ENCODE results near the gene GPR85.

DNA sequence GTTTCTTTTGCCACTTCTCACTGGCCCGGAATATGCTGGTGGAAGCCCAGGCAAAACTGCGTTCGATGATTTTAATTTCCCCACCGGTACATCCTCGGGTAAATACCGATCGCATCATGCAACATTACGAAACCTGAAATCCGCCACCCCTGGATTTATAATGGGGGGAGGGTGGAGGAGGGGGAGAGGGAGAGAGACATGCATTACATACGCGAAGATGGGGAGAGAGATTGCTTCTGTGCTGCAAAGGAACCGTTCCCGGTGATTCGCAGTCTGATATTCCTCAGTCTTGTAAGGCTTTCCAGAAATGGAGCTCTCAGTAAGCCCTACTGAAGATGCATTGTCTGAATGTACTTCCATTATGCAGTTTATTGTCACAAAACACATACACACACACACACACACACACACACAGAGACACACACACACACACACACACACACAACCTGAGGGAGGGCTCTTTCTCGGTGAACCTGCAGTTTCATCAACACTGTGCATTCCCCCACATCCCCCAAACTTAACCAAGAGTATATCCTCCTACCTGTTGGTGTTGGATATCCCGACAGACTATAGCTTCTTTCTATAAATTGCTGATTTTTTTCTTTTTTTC is 741 bp downstream of the GPR85 start:
- TF ChIP-seq, protein P1, sequence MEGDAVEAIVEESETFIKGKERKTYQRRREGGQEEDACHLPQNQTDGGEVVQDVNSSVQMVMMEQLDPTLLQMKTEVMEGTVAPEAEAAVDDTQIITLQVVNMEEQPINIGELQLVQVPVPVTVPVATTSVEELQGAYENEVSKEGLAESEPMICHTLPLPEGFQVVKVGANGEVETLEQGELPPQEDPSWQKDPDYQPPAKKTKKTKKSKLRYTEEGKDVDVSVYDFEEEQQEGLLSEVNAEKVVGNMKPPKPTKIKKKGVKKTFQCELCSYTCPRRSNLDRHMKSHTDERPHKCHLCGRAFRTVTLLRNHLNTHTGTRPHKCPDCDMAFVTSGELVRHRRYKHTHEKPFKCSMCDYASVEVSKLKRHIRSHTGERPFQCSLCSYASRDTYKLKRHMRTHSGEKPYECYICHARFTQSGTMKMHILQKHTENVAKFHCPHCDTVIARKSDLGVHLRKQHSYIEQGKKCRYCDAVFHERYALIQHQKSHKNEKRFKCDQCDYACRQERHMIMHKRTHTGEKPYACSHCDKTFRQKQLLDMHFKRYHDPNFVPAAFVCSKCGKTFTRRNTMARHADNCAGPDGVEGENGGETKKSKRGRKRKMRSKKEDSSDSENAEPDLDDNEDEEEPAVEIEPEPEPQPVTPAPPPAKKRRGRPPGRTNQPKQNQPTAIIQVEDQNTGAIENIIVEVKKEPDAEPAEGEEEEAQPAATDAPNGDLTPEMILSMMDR (IDR thresholded peaks at IDR 0.05; ENCODE audit: low read depth, low read length, missing input control), result no peak
- TF ChIP-seq, protein P2, sequence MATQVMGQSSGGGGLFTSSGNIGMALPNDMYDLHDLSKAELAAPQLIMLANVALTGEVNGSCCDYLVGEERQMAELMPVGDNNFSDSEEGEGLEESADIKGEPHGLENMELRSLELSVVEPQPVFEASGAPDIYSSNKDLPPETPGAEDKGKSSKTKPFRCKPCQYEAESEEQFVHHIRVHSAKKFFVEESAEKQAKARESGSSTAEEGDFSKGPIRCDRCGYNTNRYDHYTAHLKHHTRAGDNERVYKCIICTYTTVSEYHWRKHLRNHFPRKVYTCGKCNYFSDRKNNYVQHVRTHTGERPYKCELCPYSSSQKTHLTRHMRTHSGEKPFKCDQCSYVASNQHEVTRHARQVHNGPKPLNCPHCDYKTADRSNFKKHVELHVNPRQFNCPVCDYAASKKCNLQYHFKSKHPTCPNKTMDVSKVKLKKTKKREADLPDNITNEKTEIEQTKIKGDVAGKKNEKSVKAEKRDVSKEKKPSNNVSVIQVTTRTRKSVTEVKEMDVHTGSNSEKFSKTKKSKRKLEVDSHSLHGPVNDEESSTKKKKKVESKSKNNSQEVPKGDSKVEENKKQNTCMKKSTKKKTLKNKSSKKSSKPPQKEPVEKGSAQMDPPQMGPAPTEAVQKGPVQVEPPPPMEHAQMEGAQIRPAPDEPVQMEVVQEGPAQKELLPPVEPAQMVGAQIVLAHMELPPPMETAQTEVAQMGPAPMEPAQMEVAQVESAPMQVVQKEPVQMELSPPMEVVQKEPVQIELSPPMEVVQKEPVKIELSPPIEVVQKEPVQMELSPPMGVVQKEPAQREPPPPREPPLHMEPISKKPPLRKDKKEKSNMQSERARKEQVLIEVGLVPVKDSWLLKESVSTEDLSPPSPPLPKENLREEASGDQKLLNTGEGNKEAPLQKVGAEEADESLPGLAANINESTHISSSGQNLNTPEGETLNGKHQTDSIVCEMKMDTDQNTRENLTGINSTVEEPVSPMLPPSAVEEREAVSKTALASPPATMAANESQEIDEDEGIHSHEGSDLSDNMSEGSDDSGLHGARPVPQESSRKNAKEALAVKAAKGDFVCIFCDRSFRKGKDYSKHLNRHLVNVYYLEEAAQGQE (IDR thresholded peaks at IDR 0.05), result no peak
- TF ChIP-seq NR2F2 (IDR thresholded peaks at IDR 0.05) (no peak), FOXA1 (IDR thresholded peaks at IDR 0.05) (no peak), JUND (IDR thresholded peaks at IDR 0.05) (no peak), SP1 (IDR thresholded peaks at IDR 0.05) (no peak), TAF1 (conservative IDR thresholded peaks at IDR 0.05) (no peak)
